Nephron progenitor cell (in vitro differentiated cells): ENCODE results near the gene COMMD3.

Source experiments
- DNase-seq: peaks from one replicate; pipeline ENCODE4 v3.0.0; 2021
- H3K27ac Mint-ChIP-seq: 2 replicates; pipeline ENCODE4 v1.8.0; 2021; ENCODE audit warnings: mild to moderate bottlenecking, moderate library complexity, mixed read lengths
- H3K27me3 Mint-ChIP-seq: 2 replicates; pipeline ENCODE4 v1.8.0; 2021; ENCODE audit warnings: mild to moderate bottlenecking, low read depth, mixed read lengths; ENCODE audit not compliant: poor library complexity
- H3K36me3 Mint-ChIP-seq: 2 replicates; pipeline ENCODE4 v1.8.0; 2021; ENCODE audit warnings: low read depth, mixed read lengths
- H3K4me1 Mint-ChIP-seq: 2 replicates; pipeline ENCODE4 v1.8.0; 2021; ENCODE audit warnings: mixed read lengths
- H3K4me3 Mint-ChIP-seq: 2 replicates; pipeline ENCODE4 v1.8.0; 2021; ENCODE audit warnings: mild to moderate bottlenecking, moderate library complexity, mixed read lengths
- H3K9me3 Mint-ChIP-seq: 2 replicates; pipeline ENCODE4 v1.8.0; 2021; ENCODE audit warnings: mild to moderate bottlenecking, moderate library complexity, mixed read lengths
- CTCF ChIP-seq: fragments of 200-600 bp; sonication (generic); IDR thresholded peaks from 2 replicates; pipeline ENCODE4 v1.5.0; 2021; ENCODE audit warnings: antibody characterized with exemption

Gene COMMD3

GRCh38 chr10:22316286-22317075 lies at the start of gene COMMD3:
Gene COMMD3, plus strand, starts transcription at chr10:22316388. Its CDS starts 30 bp downstream, at chr10:22316418.
- Mint-ChIP-seq H3K4me3 (peak within 1 kb of the TSS; percentile 94), H3K4me1 (peaks cover 50% of the 10 kb centered on the region), H3K9me3 (no peaks in the 10 kb centered on the region), H3K27me3 (peaks cover 48% of the 10 kb centered on the region), H3K27ac (peak within 1 kb of the TSS; percentile 95), H3K36me3 (no peaks in the 10 kb centered on the region)
- no peak for TF ChIP-seq CTCF
- DNase-seq, result peak; percentile 86

GRCh38 chr10:22268503-22268902 lies 47.7 kb upstream of the COMMD3 start:
- Mint-ChIP-seq H3K27ac (no peak overlapping the region), H3K36me3 (no peaks in the 10 kb centered on the region), H3K9me3 (peaks cover 13% of the 10 kb centered on the region), H3K27me3 (peaks cover 19% of the 10 kb centered on the region), H3K4me3 (no peak overlapping the region), H3K4me1 (no peaks in the 10 kb centered on the region)
- no peak for TF ChIP-seq CTCF
- no peak for DNase-seq

GRCh38 chr10:22271786-22272185 lies 44.4 kb upstream of the COMMD3 start:
- no peak overlapping the region for H3K27ac Mint-ChIP-seq

GRCh38 chr10:22278441-22278782 lies 37.8 kb upstream of the COMMD3 start:
- DNase-seq, result no peak

More at GRCh38 chr10:22271786-22272185, 44.4 kb upstream of the COMMD3 start:
- no peak overlapping the region for H3K4me3 Mint-ChIP-seq
- H3K4me1 Mint-ChIP-seq, result peaks cover 5% of the 10 kb centered on the region
- H3K27me3 Mint-ChIP-seq, result peaks cover 14% of the 10 kb centered on the region
- no peaks in the 10 kb centered on the region for H3K36me3 Mint-ChIP-seq
- no peak for DNase-seq
- TF ChIP-seq CTCF, result no peak
- H3K9me3 Mint-ChIP-seq, result no peaks in the 10 kb centered on the region

GRCh38 chr10:22280078-22280477 lies 36.1 kb upstream of the COMMD3 start:
- Mint-ChIP-seq H3K36me3 (no peaks in the 10 kb centered on the region), H3K9me3 (no peaks in the 10 kb centered on the region), H3K4me3 (no peak overlapping the region), H3K4me1 (peaks cover 5% of the 10 kb centered on the region), H3K27me3 (peaks cover 30% of the 10 kb centered on the region), H3K27ac (no peak overlapping the region)
- DNase-seq, result no peak
- no peak for TF ChIP-seq CTCF

More at GRCh38 chr10:22278441-22278782, 37.8 kb upstream of the COMMD3 start:
- H3K27me3 Mint-ChIP-seq, result peaks cover 30% of the 10 kb centered on the region
- H3K9me3 Mint-ChIP-seq, result no peaks in the 10 kb centered on the region
- H3K36me3 Mint-ChIP-seq, result no peaks in the 10 kb centered on the region
- peaks cover 5% of the 10 kb centered on the region for H3K4me1 Mint-ChIP-seq
- no peak overlapping the region for H3K27ac Mint-ChIP-seq
- TF ChIP-seq CTCF, result no peak
- H3K4me3 Mint-ChIP-seq, result no peak overlapping the region

GRCh38 chr10:22285130-22285529 lies 31.1 kb upstream of the COMMD3 start:
- TF ChIP-seq CTCF, result no peak
- no peak overlapping the region for H3K27ac Mint-ChIP-seq
- peaks cover 10% of the 10 kb centered on the region for H3K9me3 Mint-ChIP-seq
- H3K36me3 Mint-ChIP-seq, result no peaks in the 10 kb centered on the region
- peaks cover 2% of the 10 kb centered on the region for H3K27me3 Mint-ChIP-seq
- no peak overlapping the region for H3K4me3 Mint-ChIP-seq
- H3K4me1 Mint-ChIP-seq, result no peaks in the 10 kb centered on the region
- no peak for DNase-seq
